MCF 10A (cell line): ENCODE results near the gene RAP1A. TPM values are rescaled to one million over a fixed set of nuclear protein-coding genes. Genes with fewer than 3 reads are reported as not detected.

Source experiments
- Bru-seq: library from RNA; stranded (reverse); fragments of 400-500 nt; gene quantifications from one replicate; lab custom pipeline; 2021; lab: Mats Ljungman, UMichigan
- BruChase-seq, 2 experiments: library from RNA; stranded (reverse); fragments of 400-500 nt; gene quantifications; one replicate each; lab custom pipeline; 2021; lab: Mats Ljungman, UMichigan
- BruUV-seq: library from RNA; stranded (reverse); fragments of 400-500 nt; replicated peaks from 2 replicates; lab custom pipeline; 2021; lab: Mats Ljungman, UMichigan
- CTCF ChIA-PET: fragments of 300-600 bp; sonication (Branson Sonifier 250); formaldehyde crosslinking; extraction: SDS; loops from one replicate; lab custom pipeline; 2021; ENCODE audit warnings: antibody characterized with exemption, inconsistent platforms; lab: Yijun Ruan, JAX
- POLR2A ChIA-PET: fragments of 300-600, 350-650 bp; sonication (Branson Sonifier 250); formaldehyde crosslinking; extraction: SDS; loops from one replicate; lab custom pipeline; 2020; ENCODE audit warnings: antibody characterized with exemption, inconsistent platforms; lab: Yijun Ruan, JAX
- DNase-seq: peaks from one replicate; pipeline ENCODE4 v3.0.0-alpha.2; 2018; ENCODE audit not compliant: unreplicated experiment
- H3K27ac Mint-ChIP-seq: one replicate; pipeline ENCODE4 v1.8.0; 2022; ENCODE audit warnings: mild to moderate bottlenecking, low read depth, mixed read lengths; ENCODE audit not compliant: unreplicated experiment
- H3K27me3 Mint-ChIP-seq: one replicate; pipeline ENCODE4 v1.8.0; 2022; ENCODE audit warnings: mixed read lengths; ENCODE audit not compliant: insufficient read depth, unreplicated experiment
- H3K36me3 Mint-ChIP-seq: one replicate; pipeline ENCODE4 v1.8.0; 2022; ENCODE audit warnings: mild to moderate bottlenecking, moderate library complexity, mixed read lengths; ENCODE audit not compliant: insufficient read depth, unreplicated experiment
- H3K4me1 Mint-ChIP-seq: one replicate; pipeline ENCODE4 v1.8.0; 2022; ENCODE audit warnings: mixed read lengths; ENCODE audit not compliant: insufficient read depth, unreplicated experiment
- H3K4me3 Mint-ChIP-seq: one replicate; pipeline ENCODE4 v1.8.0; 2022; ENCODE audit warnings: mild to moderate bottlenecking, moderate library complexity, mixed read lengths; ENCODE audit not compliant: unreplicated experiment
- H3K9me3 Mint-ChIP-seq: one replicate; pipeline ENCODE4 v1.8.0; 2022; ENCODE audit warnings: mixed read lengths; ENCODE audit not compliant: unreplicated experiment
- intact Hi-C: fragments of 100-400 bp; cut with micrococcal nuclease; formaldehyde crosslinking; loops from 2 replicates; pipeline ENCODE4 v1.14.1; 2022
- long read RNA-seq: library from polyadenylated mRNA; stranded (forward); transcript quantifications from one replicate; pipeline ENCODE4 v2.0.0, GENCODE V29; 2022
- total RNA-seq: library from RNA; stranded (reverse); gene quantifications from 2 replicates; pipeline ENCODE4 v1.2.3, GENCODE V29; 2022
- TF ChIP-seq, protein P1 (sequence below): fragments of 200-600 bp; IDR thresholded peaks from one replicate; pipeline ENCODE4 v1.8.0; 2022; ENCODE audit warnings: antibody characterized with exemption, mild to moderate bottlenecking; ENCODE audit not compliant: unreplicated experiment

RAP1A gene
- total RNA-seq (31.5 and 39.3 TPM in 2 replicates), Bru-seq, nascent RNA (percentile 64 among the genes with signal in this experiment), BruChase-seq, experiment 1, labeled RNA remaining after a 6-hour chase (percentile 60 among the genes with signal in this experiment), BruChase-seq, experiment 2, labeled RNA remaining after a 2-hour chase (percentile 60 among the genes with signal in this experiment)
- long read RNA-seq, full-length matches to known transcripts, result 7 of 11 reads
- long read RNA-seq, partial matches to known transcripts, result 1 of 11 reads
- long read RNA-seq, other reads (novel, unspliced or antisense), result 3 of 11 reads

GRCh38 chr1:111619635-111620440 is at the start of gene RAP1A:
Gene RAP1A (plus strand): TSS chr1:111619789. CDS start chr1:111691361, 71,572 bp downstream.
- TF ChIP-seq, protein P1, sequence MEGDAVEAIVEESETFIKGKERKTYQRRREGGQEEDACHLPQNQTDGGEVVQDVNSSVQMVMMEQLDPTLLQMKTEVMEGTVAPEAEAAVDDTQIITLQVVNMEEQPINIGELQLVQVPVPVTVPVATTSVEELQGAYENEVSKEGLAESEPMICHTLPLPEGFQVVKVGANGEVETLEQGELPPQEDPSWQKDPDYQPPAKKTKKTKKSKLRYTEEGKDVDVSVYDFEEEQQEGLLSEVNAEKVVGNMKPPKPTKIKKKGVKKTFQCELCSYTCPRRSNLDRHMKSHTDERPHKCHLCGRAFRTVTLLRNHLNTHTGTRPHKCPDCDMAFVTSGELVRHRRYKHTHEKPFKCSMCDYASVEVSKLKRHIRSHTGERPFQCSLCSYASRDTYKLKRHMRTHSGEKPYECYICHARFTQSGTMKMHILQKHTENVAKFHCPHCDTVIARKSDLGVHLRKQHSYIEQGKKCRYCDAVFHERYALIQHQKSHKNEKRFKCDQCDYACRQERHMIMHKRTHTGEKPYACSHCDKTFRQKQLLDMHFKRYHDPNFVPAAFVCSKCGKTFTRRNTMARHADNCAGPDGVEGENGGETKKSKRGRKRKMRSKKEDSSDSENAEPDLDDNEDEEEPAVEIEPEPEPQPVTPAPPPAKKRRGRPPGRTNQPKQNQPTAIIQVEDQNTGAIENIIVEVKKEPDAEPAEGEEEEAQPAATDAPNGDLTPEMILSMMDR, result no peak
- no TSS peak for BruUV-seq
- intact Hi-C loops, result loop anchor here (1.0 to 2.0 kb wide), 3 partner anchors 17 to 112 kb away; no protein-coding TSS in a partner anchor
- no peaks in the 10 kb centered on the region for H3K27me3 Mint-ChIP-seq
- ChIA-PET CTCF (interaction anchor here (0.6 to 3.8 kb wide), 2 partner anchors 65 to 112 kb away, joined by 4 to 19 read pairs; no protein-coding TSS in a partner anchor), POLR2A (interaction anchor here (0.6 to 4.1 kb wide), 17 partner anchors 8 to 170 kb away, joined by 3 to 43 read pairs (median 4); partner anchors contain the start of genes ATP5PB, INKA2 and WDR77)
- peak within 1 kb of the TSS; percentile 94 for H3K4me3 Mint-ChIP-seq
- peak within 1 kb of the TSS; percentile 74 for H3K27ac Mint-ChIP-seq
- DNase-seq, result peak; percentile 90
- H3K36me3 Mint-ChIP-seq, result peaks cover 7% of the 10 kb centered on the region
- H3K4me1 Mint-ChIP-seq, result peaks cover 26% of the 10 kb centered on the region
- no peaks in the 10 kb centered on the region for H3K9me3 Mint-ChIP-seq

DNA sequence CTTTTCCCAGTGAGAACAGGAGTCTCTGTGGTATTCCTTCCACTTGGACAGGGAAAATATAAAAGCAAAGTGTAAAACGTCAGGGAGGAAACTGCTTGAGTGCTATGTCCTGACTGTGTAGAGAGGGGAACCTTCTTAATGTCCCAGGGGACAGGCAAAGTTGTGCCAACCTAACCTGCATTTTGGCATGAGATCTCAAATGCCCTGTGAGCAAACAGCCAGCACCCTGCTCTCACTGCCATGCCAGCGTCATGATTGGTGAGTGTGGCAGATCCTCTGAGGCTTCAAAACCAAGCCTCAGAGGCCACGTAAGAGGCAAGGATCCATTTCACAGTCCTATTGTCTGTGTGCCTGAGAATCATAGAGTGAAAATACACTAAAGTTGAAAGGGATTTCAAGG is 49.7 kb upstream of the RAP1A start:
- H3K4me1 Mint-ChIP-seq, result peaks cover 9% of the 10 kb centered on the region
- BruUV-seq, result no TSS peak
- CTCF ChIA-PET, result interaction anchor here (0.8 kb wide), 1 partner anchor 47 kb away, joined by 3 read pairs; no protein-coding TSS in a partner anchor

GRCh38 chr1:111570781-111571181 is 48.8 kb upstream of the RAP1A start:
- H3K9me3 Mint-ChIP-seq, result no peaks in the 10 kb centered on the region
- peaks cover 5% of the 10 kb centered on the region for H3K4me1 Mint-ChIP-seq
- peak; percentile 36 for DNase-seq
- TF ChIP-seq, protein P1, result no peak
- BruUV-seq, result no TSS peak
- no peaks in the 10 kb centered on the region for H3K27me3 Mint-ChIP-seq
- H3K27ac Mint-ChIP-seq, result no peak overlapping the region
- CTCF ChIA-PET, result interaction anchor here (1.5 to 2.6 kb wide), 3 partner anchors 11 to 63 kb away, joined by 4 to 14 read pairs (median 5); no protein-coding TSS in a partner anchor
- intact Hi-C loops, result loop anchor here (5.0 kb wide), 1 partner anchor 33 kb away; no protein-coding TSS in a partner anchor
- H3K4me3 Mint-ChIP-seq, result no peak overlapping the region
- no peaks in the 10 kb centered on the region for H3K36me3 Mint-ChIP-seq
- POLR2A ChIA-PET, result no interaction called here

More for the DNA sequence above, 49.7 kb upstream of the RAP1A start:
- H3K36me3 Mint-ChIP-seq, result no peaks in the 10 kb centered on the region
- no peaks in the 10 kb centered on the region for H3K9me3 Mint-ChIP-seq
- intact Hi-C loops, result loop anchor here (5.0 kb wide), 1 partner anchor 33 kb away; no protein-coding TSS in a partner anchor
- no peak overlapping the region for H3K27ac Mint-ChIP-seq
- POLR2A ChIA-PET, result no interaction called here
- H3K4me3 Mint-ChIP-seq, result no peak overlapping the region
- no peak for DNase-seq
- no peaks in the 10 kb centered on the region for H3K27me3 Mint-ChIP-seq
- TF ChIP-seq, protein P1, result no peak
